ENCODE data around the gene LRRIQ1. TPM values are rescaled to one million over a fixed set of nuclear protein-coding genes. Genes with fewer than 3 reads are reported as not detected.
"Not testable (repeated sequence)": the region's sequence is repeated elsewhere in the genome, so short reads cannot be mapped to it uniquely, and the experiment has no call there.

Gene LRRIQ1, protein sequence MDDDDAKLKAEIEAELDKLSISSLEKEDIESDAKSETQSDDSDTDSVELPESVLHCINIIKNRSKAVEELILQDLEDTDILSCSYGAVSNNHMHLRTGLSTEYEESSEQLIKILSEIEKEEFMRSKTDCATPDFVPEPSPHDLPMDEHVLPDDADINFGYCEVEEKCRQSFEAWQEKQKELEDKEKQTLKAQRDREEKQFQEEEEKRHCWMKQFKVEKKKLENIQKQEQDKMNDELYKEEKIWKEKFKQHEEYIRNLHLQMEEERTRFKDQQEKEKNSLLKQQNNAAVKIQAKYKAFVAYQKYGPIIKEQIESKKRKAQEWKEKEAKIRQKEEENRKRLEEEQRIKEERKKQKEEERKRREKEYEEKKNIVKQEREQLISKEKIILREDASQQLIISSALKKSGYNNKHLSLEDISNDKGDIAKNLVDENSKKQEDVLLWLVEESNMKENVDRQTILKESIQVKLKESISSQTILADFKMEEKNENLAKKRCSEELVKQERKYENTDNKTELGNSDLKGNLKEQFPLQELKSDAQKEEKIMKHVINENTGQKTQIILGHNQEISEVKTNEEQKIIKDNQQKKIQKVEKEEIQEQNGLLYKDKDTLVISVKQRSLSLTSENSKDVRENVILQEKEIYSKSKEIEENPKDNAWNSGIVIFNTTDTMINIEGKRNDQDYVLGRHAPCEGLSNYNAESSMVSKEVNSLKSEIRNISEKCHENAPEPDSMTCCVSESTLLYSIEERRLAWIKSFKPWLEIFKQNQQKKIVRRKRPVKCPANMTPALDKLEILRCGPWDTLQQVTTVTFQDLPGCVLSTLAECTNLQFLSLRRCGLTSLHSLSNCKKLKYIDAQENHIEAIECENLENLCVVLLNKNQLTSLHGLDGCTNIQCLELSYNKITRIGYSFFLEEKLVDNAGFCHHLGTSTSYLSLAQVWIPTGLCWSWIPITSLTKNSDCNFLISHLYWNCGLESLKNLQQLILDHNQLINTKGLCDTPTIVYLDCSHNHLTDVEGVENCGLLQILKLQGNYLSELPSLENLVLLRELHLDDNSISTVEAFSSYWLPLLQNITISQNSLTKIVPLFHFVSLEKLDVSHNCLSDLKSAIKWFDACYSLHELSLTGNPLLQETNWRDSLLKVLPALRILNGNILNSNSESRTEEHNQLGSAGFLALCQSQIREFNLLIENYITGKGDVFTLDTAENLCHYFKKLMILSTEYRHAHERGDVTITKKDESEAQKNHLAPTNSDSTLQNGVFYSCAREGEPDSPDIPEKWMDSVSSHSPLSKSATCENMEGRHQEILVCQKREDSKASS (N-terminal part only)
- total RNA-seq, result not detected

DNA sequence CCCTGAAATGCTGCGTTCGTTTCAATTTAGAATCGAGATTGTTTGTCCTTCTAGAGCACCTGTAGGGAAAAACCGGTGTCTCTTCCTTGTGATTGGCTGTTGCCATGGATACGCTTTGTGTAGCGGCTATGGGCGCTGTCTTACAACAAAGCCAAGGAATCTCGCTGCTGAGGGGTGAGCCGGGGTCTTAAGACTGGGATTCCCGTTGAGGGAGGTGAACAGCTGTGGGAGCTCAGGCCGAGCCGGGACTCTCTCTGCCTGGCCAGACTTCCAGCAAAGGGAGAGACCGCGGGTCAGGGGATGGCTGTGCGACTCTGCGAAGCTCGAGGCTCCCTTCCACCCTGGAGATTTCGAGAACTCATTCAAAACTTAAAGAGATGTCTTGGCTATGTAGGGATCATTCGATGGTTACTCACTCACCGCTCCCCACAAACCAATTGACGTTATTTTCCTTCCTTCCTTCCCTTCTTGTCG is at the start of gene LRRIQ1, which contains the start of gene TSPAN19:
LRRIQ1 (plus strand) TSS at position 118 of the 474 bp plus-strand sequence. CDS start 1,826 bp downstream, outside the sequence.
TSPAN19 (minus strand) TSS at position 44 of the 474 bp plus-strand sequence. CDS start 6,331 bp downstream, outside the sequence.
- Mint-ChIP-seq H3K9me3 (ENCODE audit: low read depth) (no peaks in the 10 kb centered on the region), H3K36me3 (ENCODE audit: low read depth) (no peaks in the 10 kb centered on the region), H3K4me1 (peaks cover 5% of the 10 kb centered on the region), H3K4me3 (peak within 1 kb of the TSS; percentile 71), H3K27me3 (peaks cover 16% of the 10 kb centered on the region), H3K27ac (no peak within 1 kb of the TSS)
- ChIA-PET POLR2A (no interaction called here), CTCF (interaction anchor here (0.9 kb wide), 1 partner anchor 885 kb away, joined by 3 read pairs; no protein-coding TSS in a partner anchor)
- ATAC-seq (peak; percentile 86), DNase-seq (peak; percentile 63)
- intact Hi-C loops (cut with DNase I, micrococcal nuclease), result no loop called here

DNA sequence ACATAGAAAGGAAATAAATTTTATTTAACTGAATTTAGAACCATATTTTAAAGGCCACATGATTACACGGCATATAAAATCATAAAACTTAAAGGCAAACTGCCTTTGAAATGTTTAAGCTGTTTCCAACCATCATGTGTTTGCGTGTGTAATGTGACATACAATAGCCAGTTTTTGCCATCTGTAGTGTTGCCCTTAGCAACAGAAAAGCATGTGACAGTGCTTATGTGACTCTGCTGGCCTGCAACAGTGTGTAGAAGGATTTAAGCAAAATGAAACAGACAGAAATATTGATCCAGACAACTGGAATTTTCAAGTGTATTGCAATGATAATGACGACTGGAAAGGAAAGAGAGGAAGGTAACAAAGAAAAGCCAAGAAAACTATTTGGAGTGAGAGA is 49.6 kb upstream of the LRRIQ1 start:
- Mint-ChIP-seq H3K36me3 (ENCODE audit: low read depth) (no peaks in the 10 kb centered on the region), H3K27me3 (no peaks in the 10 kb centered on the region), H3K4me1 (no peaks in the 10 kb centered on the region), H3K9me3 (ENCODE audit: low read depth) (no peaks in the 10 kb centered on the region), H3K27ac (no peak overlapping the region), H3K4me3 (no peak overlapping the region)
- no peak for ATAC-seq
- intact Hi-C loops (cut with DNase I, micrococcal nuclease), result no loop called here
- ChIA-PET POLR2A (no interaction called here), CTCF (no interaction called here)
- no peak for DNase-seq

DNA sequence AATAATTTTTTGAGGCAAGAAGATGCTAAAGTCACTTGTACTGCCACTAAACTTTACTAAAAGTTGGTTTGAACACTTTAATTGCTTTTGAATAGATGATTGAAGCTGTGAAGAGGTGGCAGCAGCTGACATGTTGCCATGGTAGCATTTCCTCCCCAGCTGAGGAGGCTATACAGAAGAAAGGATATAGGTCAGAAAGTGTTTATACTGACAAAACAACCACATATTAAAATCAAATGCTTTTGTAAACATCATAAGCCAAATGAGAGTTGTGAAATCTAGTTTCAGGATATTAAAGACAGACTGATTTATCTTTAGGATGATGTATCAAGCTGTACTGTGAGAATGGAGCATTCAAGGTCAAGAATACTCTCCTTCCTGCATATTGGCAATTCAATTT is 41.7 kb upstream of the LRRIQ1 start:
- Mint-ChIP-seq H3K4me1 (peaks cover 9% of the 10 kb centered on the region), H3K27me3 (no peaks in the 10 kb centered on the region)

DNA sequence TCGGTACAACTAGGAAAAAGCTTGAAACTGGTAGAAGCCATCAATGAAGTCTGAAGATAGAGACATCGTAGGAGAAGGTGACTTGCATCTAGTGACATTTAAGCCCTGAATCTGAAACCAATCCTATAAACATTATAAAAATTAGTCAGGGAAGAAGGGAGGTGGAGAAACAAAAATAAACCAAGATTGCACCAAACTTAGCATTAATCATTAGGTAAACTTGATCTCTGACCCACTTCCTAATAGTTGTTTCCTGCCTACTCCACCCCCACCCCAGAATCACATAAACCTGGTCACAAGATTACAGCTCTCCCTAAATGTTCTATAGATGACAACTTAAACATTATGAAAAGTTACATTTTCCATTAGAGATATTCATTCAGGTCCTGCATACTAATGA is 40.5 kb upstream of the LRRIQ1 start:
- Mint-ChIP-seq H3K27me3 (no peaks in the 10 kb centered on the region), H3K4me1 (peaks cover 9% of the 10 kb centered on the region), H3K36me3 (ENCODE audit: low read depth) (no peaks in the 10 kb centered on the region), H3K9me3 (ENCODE audit: low read depth) (no peaks in the 10 kb centered on the region), H3K4me3 (no peak overlapping the region), H3K27ac (no peak overlapping the region)
- POLR2A ChIA-PET, result no interaction called here
- CTCF ChIA-PET, result no interaction called here
- DNase-seq, result no peak
- no peak for ATAC-seq
- intact Hi-C loops (cut with DNase I, micrococcal nuclease), result no loop called here

More for the DNA sequence above, 41.7 kb upstream of the LRRIQ1 start:
- Mint-ChIP-seq H3K9me3 (ENCODE audit: low read depth) (no peaks in the 10 kb centered on the region), H3K36me3 (ENCODE audit: low read depth) (no peaks in the 10 kb centered on the region), H3K4me3 (no peak overlapping the region), H3K27ac (no peak overlapping the region)
- ChIA-PET CTCF (interaction anchor here (0.6 kb wide), 1 partner anchor 362 kb away, joined by 3 read pairs; no protein-coding TSS in a partner anchor), POLR2A (no interaction called here)
- DNase-seq, result no peak
- intact Hi-C loops (cut with DNase I, micrococcal nuclease), result no loop called here
- no peak for ATAC-seq

DNA sequence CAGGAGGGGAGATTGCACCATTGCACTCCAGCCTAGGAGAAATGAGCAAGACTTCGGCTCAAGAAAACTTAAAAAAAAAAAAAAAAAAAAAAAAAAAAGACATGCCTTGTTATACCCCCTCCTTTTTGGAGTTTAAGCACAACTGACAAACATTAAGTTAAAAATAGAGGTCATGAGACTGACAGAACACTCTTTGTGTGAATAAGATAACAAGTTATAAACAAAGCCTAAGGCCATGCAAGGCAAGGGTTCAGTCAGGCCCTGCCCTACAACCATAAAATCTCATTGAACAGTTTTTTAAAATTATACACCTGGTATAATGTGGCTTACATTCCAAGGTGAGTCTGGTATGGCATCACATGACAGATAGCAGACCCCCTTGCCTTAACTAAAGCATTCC is 39.4 kb upstream of the LRRIQ1 start:
- H3K36me3 Mint-ChIP-seq (ENCODE audit: low read depth), result no peaks in the 10 kb centered on the region
- H3K4me3 Mint-ChIP-seq, result no peak overlapping the region
- no peaks in the 10 kb centered on the region for H3K9me3 Mint-ChIP-seq (ENCODE audit: low read depth)
- H3K27ac Mint-ChIP-seq, result no peak overlapping the region
- ChIA-PET CTCF (interaction anchor here (0.8 kb wide), 1 partner anchor 9 kb away, joined by 3 read pairs; no protein-coding TSS in a partner anchor), POLR2A (no interaction called here)
- no peak for DNase-seq
- H3K4me1 Mint-ChIP-seq, result peaks cover 9% of the 10 kb centered on the region
- no peak for ATAC-seq
- H3K27me3 Mint-ChIP-seq, result no peaks in the 10 kb centered on the region
- intact Hi-C loops (cut with DNase I, micrococcal nuclease), result no loop called here

DNA sequence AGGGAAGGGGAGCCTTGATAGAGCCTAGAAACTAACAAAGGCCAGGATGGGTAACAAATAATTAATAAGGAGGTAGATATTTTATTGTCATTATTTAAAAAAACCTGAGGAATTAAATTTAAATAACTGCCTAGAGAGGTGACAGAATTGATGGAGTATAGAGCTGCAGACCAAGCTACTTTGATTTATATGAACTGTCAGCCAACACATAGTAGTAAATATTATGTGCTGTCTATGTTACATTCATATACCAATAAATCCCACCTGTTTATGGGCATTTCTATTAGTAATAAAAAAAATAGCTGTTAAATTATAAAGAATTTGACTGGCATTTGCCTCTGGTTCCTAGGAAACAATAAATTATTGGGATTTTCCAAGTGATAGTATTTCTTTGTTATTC is 37.8 kb upstream of the LRRIQ1 start:
- no peak for DNase-seq

DNA sequence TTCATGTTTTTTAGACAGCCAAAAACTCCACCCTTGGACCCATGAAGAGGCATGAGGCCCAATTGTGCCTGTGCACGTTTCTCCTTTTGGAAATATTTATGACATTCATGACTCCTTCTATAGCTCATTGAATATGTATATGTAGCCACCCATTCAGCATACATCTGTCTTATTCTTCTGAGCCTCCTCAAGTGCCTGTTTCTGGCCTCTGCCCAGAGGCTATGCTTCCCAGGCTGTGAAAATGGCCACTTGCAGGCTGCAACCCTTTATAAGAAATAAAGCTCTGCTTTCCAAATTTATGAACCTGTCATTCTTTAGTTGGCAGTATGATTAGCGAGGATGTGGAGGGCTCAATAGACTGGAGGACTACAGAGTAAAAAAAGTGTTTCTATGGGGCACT is 35.4 kb upstream of the LRRIQ1 start:
- POLR2A ChIA-PET, result no interaction called here
- no peaks in the 10 kb centered on the region for H3K27me3 Mint-ChIP-seq
- intact Hi-C loops (cut with DNase I, micrococcal nuclease), result no loop called here
- H3K27ac Mint-ChIP-seq, result no peak overlapping the region
- DNase-seq (no peak), ATAC-seq (no peak)
- H3K4me1 Mint-ChIP-seq, result peaks cover 2% of the 10 kb centered on the region
- no peak overlapping the region for H3K4me3 Mint-ChIP-seq
- CTCF ChIA-PET, result no interaction called here
- no peaks in the 10 kb centered on the region for H3K36me3 Mint-ChIP-seq (ENCODE audit: low read depth)
- H3K9me3 Mint-ChIP-seq (ENCODE audit: low read depth), result no peaks in the 10 kb centered on the region

More for the DNA sequence above, 37.8 kb upstream of the LRRIQ1 start:
- POLR2A ChIA-PET, result no interaction called here
- intact Hi-C loops (cut with DNase I, micrococcal nuclease), result no loop called here
- Mint-ChIP-seq H3K36me3 (ENCODE audit: low read depth) (no peaks in the 10 kb centered on the region), H3K27ac (no peak overlapping the region), H3K9me3 (ENCODE audit: low read depth) (no peaks in the 10 kb centered on the region), H3K27me3 (no peaks in the 10 kb centered on the region), H3K4me3 (no peak overlapping the region), H3K4me1 (peaks cover 9% of the 10 kb centered on the region)
- CTCF ChIA-PET, result no interaction called here
- no peak for ATAC-seq

DNA sequence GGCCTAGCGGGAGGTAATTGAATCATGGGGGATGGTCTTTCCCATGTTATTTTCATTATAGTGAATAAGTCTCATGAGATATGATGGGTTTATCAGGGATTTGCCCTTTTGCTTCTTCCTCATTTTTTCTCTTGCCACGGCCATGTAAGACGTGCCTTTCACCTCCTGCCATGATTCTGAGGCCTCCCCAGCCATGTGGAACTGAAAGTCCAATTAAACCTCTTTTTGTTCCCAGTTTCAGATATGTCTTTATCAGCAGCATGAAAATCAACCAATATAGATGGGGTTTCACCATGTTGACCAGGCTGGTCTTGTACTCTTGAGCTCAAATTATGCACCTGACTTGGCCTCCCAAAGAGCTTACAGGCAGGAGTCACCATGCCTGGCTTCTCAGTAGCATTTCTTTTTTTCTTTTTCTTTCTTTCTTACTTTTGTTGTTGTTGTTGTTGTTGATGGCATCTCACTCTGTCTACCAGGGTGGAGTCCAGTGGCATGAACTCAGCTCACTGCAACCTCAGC is 33.3 kb upstream of the LRRIQ1 start:
- DNase-seq (no peak), ATAC-seq (no peak)
- Mint-ChIP-seq H3K4me3 (no peak overlapping the region), H3K4me1 (no peaks in the 10 kb centered on the region), H3K27me3 (no peaks in the 10 kb centered on the region), H3K36me3 (ENCODE audit: low read depth) (no peaks in the 10 kb centered on the region), H3K27ac (no peak overlapping the region), H3K9me3 (ENCODE audit: low read depth) (no peaks in the 10 kb centered on the region)
- CTCF ChIA-PET, result interaction anchor here (0.6 kb wide), 1 partner anchor 337 kb away, joined by 3 read pairs; no protein-coding TSS in a partner anchor
- POLR2A ChIA-PET, result no interaction called here
- intact Hi-C loops (cut with DNase I, micrococcal nuclease), result no loop called here

DNA sequence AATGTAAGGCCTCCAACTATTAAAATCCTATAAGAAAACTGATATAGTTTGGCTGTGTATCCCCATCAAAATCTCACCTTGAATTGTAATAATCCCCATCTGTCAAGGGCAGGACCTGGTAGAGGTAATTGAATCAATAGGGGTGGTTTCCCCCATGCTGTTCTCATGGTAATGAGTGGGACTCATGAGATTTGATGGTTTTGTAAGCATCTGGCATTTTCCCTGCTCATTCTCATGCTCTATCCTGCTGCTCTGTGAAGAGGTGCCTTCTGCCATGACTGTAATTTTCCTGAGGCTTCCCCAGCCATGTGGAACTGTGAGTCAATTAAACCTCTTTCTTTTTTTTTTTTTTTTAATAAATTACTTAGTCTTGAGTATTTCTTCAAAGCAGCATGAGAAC is 31.9 kb upstream of the LRRIQ1 start:
- Mint-ChIP-seq H3K4me1 (no peaks in the 10 kb centered on the region), H3K27me3 (no peaks in the 10 kb centered on the region), H3K36me3 (ENCODE audit: low read depth) (no peaks in the 10 kb centered on the region), H3K4me3 (no peak overlapping the region), H3K9me3 (ENCODE audit: low read depth) (no peaks in the 10 kb centered on the region), H3K27ac (no peak overlapping the region)
- CTCF ChIA-PET, result no interaction called here
- DNase-seq (no peak), ATAC-seq (no peak)
- POLR2A ChIA-PET, result no interaction called here
- intact Hi-C loops (cut with DNase I, micrococcal nuclease), result no loop called here

DNA sequence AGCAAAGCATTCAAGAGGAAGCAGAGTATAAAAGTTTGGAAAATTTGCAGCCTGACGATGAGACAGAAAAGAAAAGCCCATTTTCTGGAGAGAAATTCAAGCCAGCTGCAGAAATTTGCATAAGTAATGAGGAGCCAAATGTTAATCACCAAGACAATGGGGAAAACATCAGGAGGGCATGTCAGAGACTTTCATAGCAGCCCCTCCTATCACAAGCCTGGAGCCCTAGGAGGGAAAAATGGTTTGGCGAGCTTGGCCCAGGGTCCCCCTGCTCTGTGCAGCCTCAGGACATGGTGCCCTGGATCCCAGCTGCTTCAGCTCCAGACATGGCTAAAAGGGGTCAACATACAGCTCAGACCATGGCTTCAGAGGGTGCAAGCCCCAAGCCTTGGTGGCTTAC is 31.1 kb upstream of the LRRIQ1 start:
- POLR2A ChIA-PET; H3K36me3 Mint-ChIP-seq (ENCODE audit: low read depth); H3K4me1 Mint-ChIP-seq; H3K9me3 Mint-ChIP-seq (ENCODE audit: low read depth); ATAC-seq; H3K4me3 Mint-ChIP-seq; DNase-seq; intact Hi-C loops (cut with DNase I, micrococcal nuclease); H3K27me3 Mint-ChIP-seq; H3K27ac Mint-ChIP-seq: not testable (repeated sequence)
- CTCF ChIA-PET, result interaction anchor here (0.7 to 1.3 kb wide), 2 partner anchors 8 to 852 kb away, joined by 3 read pairs; no protein-coding TSS in a partner anchor

DNA sequence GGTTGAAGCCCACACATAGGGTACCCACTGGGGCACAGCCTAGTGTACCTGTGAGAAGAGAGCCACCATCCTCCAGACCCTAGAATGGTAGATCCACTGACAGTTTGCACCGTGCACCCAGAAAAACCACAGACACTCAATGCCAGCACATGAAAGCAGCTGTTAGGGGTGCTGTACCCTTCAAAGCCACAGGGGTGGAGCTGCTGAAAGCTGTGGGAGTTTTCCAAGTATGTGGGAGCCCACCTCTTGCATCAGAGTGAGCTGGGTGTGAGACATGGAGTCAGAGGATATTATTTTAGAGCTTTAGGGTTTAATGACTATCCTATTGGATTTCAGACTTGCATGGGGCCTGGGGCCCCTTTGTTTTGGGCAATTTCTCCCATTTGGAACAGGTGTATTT is 30.5 kb upstream of the LRRIQ1 start:
- no peak overlapping the region for H3K27ac Mint-ChIP-seq
- no peaks in the 10 kb centered on the region for H3K9me3 Mint-ChIP-seq (ENCODE audit: low read depth)
- ChIA-PET CTCF (interaction anchor here (0.7 to 1.3 kb wide), 2 partner anchors 8 to 851 kb away, joined by 3 read pairs; no protein-coding TSS in a partner anchor), POLR2A (no interaction called here)
- intact Hi-C loops (cut with DNase I, micrococcal nuclease), result no loop called here
- H3K4me1 Mint-ChIP-seq, result no peaks in the 10 kb centered on the region
- H3K36me3 Mint-ChIP-seq (ENCODE audit: low read depth), result no peaks in the 10 kb centered on the region
- ATAC-seq (no peak), DNase-seq (no peak)
- no peak overlapping the region for H3K4me3 Mint-ChIP-seq
- H3K27me3 Mint-ChIP-seq, result no peaks in the 10 kb centered on the region

Measured in activated CD4-positive, alpha-beta T cell treated with anti-CD3 and anti-CD28 coated beads for 36 hours (primary cell).